OCI-LY7 (cell line): ENCODE data around the gene SPARC. TPM values are rescaled to one million over a fixed set of nuclear protein-coding genes. Genes with fewer than 3 reads are reported as not detected.
A peak's percentile ranks its signal among the peaks of the same experiment; 100 is the strongest.

Experiments
- BruUV-seq: library from RNA; stranded (reverse); fragments of 400-500 nt; replicated peaks from 2 replicates; lab custom pipeline; 2021; lab: Mats Ljungman, UMichigan
- CTCF ChIA-PET: fragments of 300-600 bp; sonication (Branson Sonifier 250); formaldehyde crosslinking; loops from one replicate; lab custom pipeline; 2022; ENCODE audit warnings: antibody characterized with exemption; ENCODE audit not compliant: unreplicated experiment; lab: Charles Lee
- POLR2A ChIA-PET: fragments of 300-600 bp; sonication (Branson Sonifier 250); formaldehyde crosslinking; loops from one replicate; lab custom pipeline; 2022; ENCODE audit warnings: antibody characterized with exemption; lab: Charles Lee
- DNase-seq: peaks from one replicate; pipeline ENCODE4 v3.0.0-alpha.2; 2015; ENCODE audit warnings: low spot score
- H2AFZ ChIP-seq: fragments of 200-600 bp; sonication (generic), shearing (Covaris generic); 2 replicates; pipeline ENCODE4 v1.6.1; 2014; ENCODE audit warnings: mild to moderate bottlenecking, antibody characterized with exemption, low read length, moderate library complexity
- H3K27ac ChIP-seq: fragments of 200-600 bp; sonication (generic); 2 replicates; pipeline ENCODE4 v1.5.1; 2014; ENCODE audit warnings: mixed run types, low read depth, mild to moderate bottlenecking, moderate library complexity, low read length, inconsistent platforms; ENCODE audit not compliant: poor library complexity, severe bottlenecking
- H3K36me3 ChIP-seq: fragments of 200-600 bp; sonication (generic); 2 replicates; pipeline ENCODE4 v1.6.1; 2014; ENCODE audit warnings: mild to moderate bottlenecking, antibody characterized with exemption, low read length, moderate library complexity, mixed read lengths; ENCODE audit not compliant: insufficient read depth
- H3K4me1 ChIP-seq: fragments of 200-600 bp; sonication (generic); 2 replicates; pipeline ENCODE4 v1.5.1; 2014; ENCODE audit warnings: mild to moderate bottlenecking, low read length; ENCODE audit not compliant: insufficient read depth, poor library complexity, severe bottlenecking
- H3K4me2 ChIP-seq: fragments of 200-600 bp; sonication (generic); 2 replicates; pipeline ENCODE4 v1.6.1; 2014; ENCODE audit warnings: mild to moderate bottlenecking, low read length
- H3K4me3 ChIP-seq: fragments of 200-600 bp; sonication (generic); 2 replicates; pipeline ENCODE4 v1.5.1; 2014; ENCODE audit warnings: mild to moderate bottlenecking, low read depth, low read length; ENCODE audit not compliant: poor library complexity, severe bottlenecking
- H3K79me2 ChIP-seq: fragments of 200-600 bp; sonication (generic); 2 replicates; pipeline ENCODE4 v1.6.1; 2016; ENCODE audit warnings: low read depth, mild to moderate bottlenecking, low read length, moderate library complexity, mixed read lengths; ENCODE audit not compliant: insufficient read depth
- H3K9me2 ChIP-seq: fragments of 200-600 bp; sonication (generic); 2 replicates; pipeline ENCODE4 v1.6.1; 2016; ENCODE audit warnings: mild to moderate bottlenecking, low read length, mixed read lengths; ENCODE audit not compliant: insufficient read depth
- H3K9me3 ChIP-seq: fragments of 200-600 bp; sonication (generic); 2 replicates; pipeline ENCODE4 v1.6.1; 2014; ENCODE audit warnings: mild to moderate bottlenecking, mixed run types, low read length, mixed read lengths
- H4K20me1 ChIP-seq: fragments of 200-600 bp; sonication (generic); 2 replicates; pipeline ENCODE4 v1.6.1; 2014; ENCODE audit warnings: mild to moderate bottlenecking, antibody characterized with exemption, low read length, moderate library complexity, mixed read lengths; ENCODE audit not compliant: insufficient read depth
- EZH2phosphoT487 ChIP-seq: fragments of 200-600 bp; sonication (generic); IDR thresholded peaks from 2 replicates; pipeline ENCODE4 v1.6.1; 2018; ENCODE audit warnings: low read depth, borderline replicate concordance, mild to moderate bottlenecking, mixed run types, antibody characterized with exemption, low read length, moderate library complexity, mixed read lengths
- intact Hi-C: fragments of 100-400 bp; cut with micrococcal nuclease; formaldehyde crosslinking; loops from one replicate; pipeline ENCODE4 v1.10.0; 2022; ENCODE audit not compliant: unreplicated experiment
- total RNA-seq, 2 experiments: library from RNA; depleted of rRNA in 1 of 2; stranded (reverse); fragments of >200 nt in 1 of 2; shearing (Covaris generic) in 1 of 2; gene quantifications; 2 replicates each; pipeline ENCODE4 v1.2.3, GENCODE V29; 2014 to 2022
- TF ChIP-seq, protein P1 (sequence below): fragments of 200-600 bp; sonication (generic); conservative IDR thresholded peaks from 2 replicates; pipeline ENCODE4 v1.5.1; 2014; ENCODE audit warnings: mild to moderate bottlenecking, antibody characterized with exemption, low read length, moderate library complexity, mixed read lengths

Gene SPARC
- total RNA-seq, 2 experiments from 2014 or later: 0.89 TPM; not detected in 1

- no peaks in the 10 kb centered on the region for H3K9me3 ChIP-seq
- H2AFZ ChIP-seq: no peak overlapping the region
- DNase-seq: no peak
- H3K79me2 ChIP-seq: no peaks in the 10 kb centered on the region
- no peaks in the 10 kb centered on the region for H3K4me1 ChIP-seq
- ChIA-PET CTCF (no interaction called here), POLR2A (no interaction called here)
- no TSS peak for BruUV-seq
- H3K4me2 ChIP-seq: no peak overlapping the region
- no peaks in the 10 kb centered on the region for H3K36me3 ChIP-seq
- no peak overlapping the region for H3K4me3 ChIP-seq
- H4K20me1 ChIP-seq: no peaks in the 10 kb centered on the region
- intact Hi-C loops: no loop called here
- TF ChIP-seq, protein P1, sequence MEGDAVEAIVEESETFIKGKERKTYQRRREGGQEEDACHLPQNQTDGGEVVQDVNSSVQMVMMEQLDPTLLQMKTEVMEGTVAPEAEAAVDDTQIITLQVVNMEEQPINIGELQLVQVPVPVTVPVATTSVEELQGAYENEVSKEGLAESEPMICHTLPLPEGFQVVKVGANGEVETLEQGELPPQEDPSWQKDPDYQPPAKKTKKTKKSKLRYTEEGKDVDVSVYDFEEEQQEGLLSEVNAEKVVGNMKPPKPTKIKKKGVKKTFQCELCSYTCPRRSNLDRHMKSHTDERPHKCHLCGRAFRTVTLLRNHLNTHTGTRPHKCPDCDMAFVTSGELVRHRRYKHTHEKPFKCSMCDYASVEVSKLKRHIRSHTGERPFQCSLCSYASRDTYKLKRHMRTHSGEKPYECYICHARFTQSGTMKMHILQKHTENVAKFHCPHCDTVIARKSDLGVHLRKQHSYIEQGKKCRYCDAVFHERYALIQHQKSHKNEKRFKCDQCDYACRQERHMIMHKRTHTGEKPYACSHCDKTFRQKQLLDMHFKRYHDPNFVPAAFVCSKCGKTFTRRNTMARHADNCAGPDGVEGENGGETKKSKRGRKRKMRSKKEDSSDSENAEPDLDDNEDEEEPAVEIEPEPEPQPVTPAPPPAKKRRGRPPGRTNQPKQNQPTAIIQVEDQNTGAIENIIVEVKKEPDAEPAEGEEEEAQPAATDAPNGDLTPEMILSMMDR: no peak
- no peak for TF ChIP-seq EZH2phosphoT487
- no peaks in the 10 kb centered on the region for H3K9me2 ChIP-seq
- H3K27ac ChIP-seq: no peak overlapping the region
These were observed 29.6 kb downstream of the SPARC start for GRCh38 chr5:151657114-151657513.

- intact Hi-C loops: no loop called here
- TF ChIP-seq EZH2phosphoT487: no peak
- TF ChIP-seq, protein P1: no peak
- Histone ChIP-seq H3K4me3 (no peak overlapping the region), H3K79me2 (no peaks in the 10 kb centered on the region), H2AFZ (no peak overlapping the region), H3K4me1 (no peaks in the 10 kb centered on the region), H4K20me1 (no peaks in the 10 kb centered on the region), H3K27ac (no peak overlapping the region), H3K36me3 (no peaks in the 10 kb centered on the region), H3K9me3 (no peaks in the 10 kb centered on the region), H3K9me2 (no peaks in the 10 kb centered on the region), H3K4me2 (no peak overlapping the region)
- no TSS peak for BruUV-seq
- POLR2A ChIA-PET: no interaction called here
- CTCF ChIA-PET: no interaction called here
- no peak for DNase-seq
These were observed 30.4 kb downstream of the SPARC start for GRCh38 chr5:151656311-151656710.

DNA sequence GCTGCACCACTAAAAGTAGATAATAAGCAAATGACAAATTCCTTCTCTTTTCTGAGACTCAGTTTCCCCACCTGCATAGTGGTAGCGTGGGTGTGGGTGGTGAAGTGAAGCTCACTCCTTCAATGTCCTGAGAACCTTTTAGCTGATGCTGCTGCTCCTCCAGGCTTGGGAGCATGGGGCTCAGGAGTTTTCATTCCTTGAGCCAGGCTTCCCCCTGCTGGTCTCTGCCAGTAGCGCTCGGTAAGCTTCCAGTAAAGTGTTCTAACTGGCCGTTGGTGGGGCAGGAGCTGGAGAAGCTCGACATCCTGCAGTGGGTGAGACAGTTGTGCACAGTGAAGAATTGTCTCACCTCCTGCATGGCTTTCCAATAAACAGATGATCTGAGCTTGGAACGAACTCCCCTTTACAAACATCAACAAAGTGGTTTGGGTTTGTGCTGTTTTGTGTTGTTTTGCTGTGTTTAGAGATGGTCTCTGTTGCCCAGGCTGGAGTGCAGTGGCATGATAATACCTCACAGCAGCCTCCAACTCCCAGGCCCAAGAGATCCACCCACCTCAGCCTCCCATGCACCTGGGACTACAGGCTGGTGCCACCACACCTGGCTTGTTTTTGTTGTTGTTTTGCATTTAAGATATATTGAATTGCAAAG lies 34.6 kb downstream of the SPARC start:
- CTCF ChIA-PET: interaction anchor here (0.6 to 2.3 kb wide), 11 partner anchors 9 to 206 kb away, joined by 3 to 10 read pairs (median 4); partner anchors contain the start of gene SLC36A1
- TF ChIP-seq, protein P1: peak; percentile 87
- no peak for TF ChIP-seq EZH2phosphoT487

More for the DNA sequence above, 34.6 kb downstream of the SPARC start:
- Histone ChIP-seq H3K9me2 (no peaks in the 10 kb centered on the region), H3K36me3 (no peaks in the 10 kb centered on the region), H4K20me1 (no peaks in the 10 kb centered on the region), H3K79me2 (no peaks in the 10 kb centered on the region), H3K4me1 (no peaks in the 10 kb centered on the region), H3K9me3 (no peaks in the 10 kb centered on the region), H2AFZ (no peak overlapping the region), H3K4me2 (no peak overlapping the region), H3K4me3 (no peak overlapping the region), H3K27ac (no peak overlapping the region)
- POLR2A ChIA-PET: interaction anchor here (0.7 to 2.1 kb wide), 5 partner anchors 10 to 204 kb away, joined by 3 to 7 read pairs (median 3); no protein-coding TSS in a partner anchor
- BruUV-seq: no TSS peak
- peak; percentile 73 for DNase-seq
- intact Hi-C loops: loop anchor here (1.0 to 2.0 kb wide), 2 partner anchors 129 to 205 kb away; partner anchors contain the start of gene SLC36A1
